ENCODE measurements around the gene CCL14. TPM values are rescaled to one million over a fixed set of nuclear protein-coding genes. Genes with fewer than 3 reads are reported as not detected.
"Not testable (repeated sequence)": the region's sequence is repeated elsewhere in the genome, so short reads cannot be mapped to it uniquely, and the experiment has no call there.

The CCL14 gene
- total RNA-seq, 1 experiment from 2014 or later: not detected

DNA sequence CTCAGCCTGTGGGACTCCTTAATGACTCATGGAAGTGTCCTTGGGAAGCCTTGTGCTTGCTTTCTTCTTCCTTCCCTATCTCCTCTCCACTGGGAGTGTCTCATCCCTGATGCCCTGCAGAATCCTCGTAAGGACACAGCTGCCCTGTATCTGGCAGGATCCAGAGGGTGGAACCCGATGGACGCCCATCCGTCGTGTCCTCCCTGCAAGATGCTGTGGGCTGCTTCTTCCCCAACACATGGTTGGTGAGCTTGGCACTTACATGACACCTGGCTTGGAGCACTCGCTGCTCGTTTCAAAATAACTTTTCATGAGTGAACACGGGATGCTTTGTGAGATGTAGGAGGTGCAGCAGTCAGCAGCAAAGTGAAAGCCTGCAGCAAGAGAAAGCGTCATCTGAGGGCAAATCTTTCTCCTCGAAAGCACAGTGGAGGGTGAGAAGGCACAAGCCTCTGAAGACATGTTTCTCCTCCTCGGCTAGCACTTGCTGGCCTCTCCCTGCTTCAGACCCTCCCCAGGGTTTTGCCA, 11.6 kb upstream of the CCL14 start:
- H3K79me2 ChIP-seq (ENCODE audit: insufficient read depth, low read length): no peaks in the 10 kb centered on the region
- H3K18ac ChIP-seq (ENCODE audit: insufficient read length, low read depth, low read length): no peak overlapping the region
- H2BK15ac ChIP-seq (ENCODE audit: low read depth, low read length): no peak overlapping the region
- peaks cover 0 to 4% of the 10 kb centered on the region in 2 experiments; a peak in 1 of 5 replicates for H3K9me3 Mint-ChIP-seq
- H2AFZ ChIP-seq (ENCODE audit: low read length): no peak overlapping the region
- H4K8ac ChIP-seq (replicated peaks; ENCODE audit: insufficient read length, low read depth, low read length): no peak overlapping the region
- H2BK120ac ChIP-seq (ENCODE audit: low read depth, low read length, poor library complexity, severe bottlenecking): no peak overlapping the region
- H3K27ac ChIP-seq (ENCODE audit: insufficient read length, low read depth, low read length): no peak overlapping the region
- H3K23me2 ChIP-seq (ENCODE audit: insufficient read length, low read depth, low read length, poor library complexity, severe bottlenecking): no peaks in the 10 kb centered on the region
- no peaks in the 10 kb centered on the region for H3K27me3 ChIP-seq (ENCODE audit: insufficient read depth, low read length)
- TF ChIP-seq, protein P1, sequence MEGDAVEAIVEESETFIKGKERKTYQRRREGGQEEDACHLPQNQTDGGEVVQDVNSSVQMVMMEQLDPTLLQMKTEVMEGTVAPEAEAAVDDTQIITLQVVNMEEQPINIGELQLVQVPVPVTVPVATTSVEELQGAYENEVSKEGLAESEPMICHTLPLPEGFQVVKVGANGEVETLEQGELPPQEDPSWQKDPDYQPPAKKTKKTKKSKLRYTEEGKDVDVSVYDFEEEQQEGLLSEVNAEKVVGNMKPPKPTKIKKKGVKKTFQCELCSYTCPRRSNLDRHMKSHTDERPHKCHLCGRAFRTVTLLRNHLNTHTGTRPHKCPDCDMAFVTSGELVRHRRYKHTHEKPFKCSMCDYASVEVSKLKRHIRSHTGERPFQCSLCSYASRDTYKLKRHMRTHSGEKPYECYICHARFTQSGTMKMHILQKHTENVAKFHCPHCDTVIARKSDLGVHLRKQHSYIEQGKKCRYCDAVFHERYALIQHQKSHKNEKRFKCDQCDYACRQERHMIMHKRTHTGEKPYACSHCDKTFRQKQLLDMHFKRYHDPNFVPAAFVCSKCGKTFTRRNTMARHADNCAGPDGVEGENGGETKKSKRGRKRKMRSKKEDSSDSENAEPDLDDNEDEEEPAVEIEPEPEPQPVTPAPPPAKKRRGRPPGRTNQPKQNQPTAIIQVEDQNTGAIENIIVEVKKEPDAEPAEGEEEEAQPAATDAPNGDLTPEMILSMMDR (conservative IDR thresholded peaks at IDR 0.05): no peak
- no peak overlapping the region for H4K5ac ChIP-seq (ENCODE audit: insufficient read length, low read depth, low read length)
- DNase-seq: peak; percentile 21
- H2AK5ac ChIP-seq (ENCODE audit: insufficient read length, low read length): no peak overlapping the region
- no peak overlapping the region for H3T11ph ChIP-seq (ENCODE audit: low read length)
- H3K56ac ChIP-seq (ENCODE audit: insufficient read length, low read depth, low read length): no peak overlapping the region
- H3K4me1 Mint-ChIP-seq: peaks cover 5 to 7% of the 10 kb centered on the region in 2 experiments; a peak in 3 of 4 replicates
- H3K27ac Mint-ChIP-seq: no peak overlapping the region
- no peak overlapping the region for H3K4ac ChIP-seq (ENCODE audit: low read depth, low read length)
- H2BK20ac ChIP-seq (ENCODE audit: low read depth, low read length, poor library complexity, severe bottlenecking): no peak overlapping the region
- H3K27me3 Mint-ChIP-seq (ENCODE audit: low read depth): peaks cover 7% of the 10 kb centered on the region
- H2BK12ac ChIP-seq (ENCODE audit: insufficient read length, low read depth, low read length): no peak overlapping the region
- no peaks in the 10 kb centered on the region; a peak in 1 of 7 replicates for H3K36me3 Mint-ChIP-seq (ENCODE audit: insufficient read depth in 1 of 3, low read depth in 3 of 3)
- H2BK5ac ChIP-seq (ENCODE audit: insufficient read length, low read length): no peak overlapping the region
- H4K20me1 ChIP-seq (ENCODE audit: control insufficient read depth, insufficient read depth, insufficient read length): no peaks in the 10 kb centered on the region
- no peaks in the 10 kb centered on the region for H3K79me1 ChIP-seq (ENCODE audit: insufficient read depth, low read depth, low read length, poor library complexity, severe bottlenecking)
- H3K9me3 ChIP-seq (ENCODE audit: control insufficient read depth, low read depth, low read length): no peaks in the 10 kb centered on the region
- H3K4me1 ChIP-seq (ENCODE audit: insufficient read depth, low read length): no peaks in the 10 kb centered on the region
- no peak overlapping the region for H3K23ac ChIP-seq (ENCODE audit: insufficient read length, low read depth, low read length)
- no peak overlapping the region for H3K14ac ChIP-seq (ENCODE audit: insufficient read depth, low read length)
- H3K9ac ChIP-seq (ENCODE audit: extremely low read depth, insufficient read length, low read length): no peak overlapping the region
- H3K4me2 ChIP-seq (ENCODE audit: insufficient read depth, insufficient read length, low read length): no peak overlapping the region
- WGBS (ENCODE audit: extremely low coverage, insufficient read length, low lambda C conversion rate): no CpG with 5 or more reads among the region's 11 CpGs
- no peak overlapping the region for H4K91ac ChIP-seq (ENCODE audit: insufficient read length, low read depth, low read length)
- H3K4me3 Mint-ChIP-seq: no peak overlapping the region

DNA sequence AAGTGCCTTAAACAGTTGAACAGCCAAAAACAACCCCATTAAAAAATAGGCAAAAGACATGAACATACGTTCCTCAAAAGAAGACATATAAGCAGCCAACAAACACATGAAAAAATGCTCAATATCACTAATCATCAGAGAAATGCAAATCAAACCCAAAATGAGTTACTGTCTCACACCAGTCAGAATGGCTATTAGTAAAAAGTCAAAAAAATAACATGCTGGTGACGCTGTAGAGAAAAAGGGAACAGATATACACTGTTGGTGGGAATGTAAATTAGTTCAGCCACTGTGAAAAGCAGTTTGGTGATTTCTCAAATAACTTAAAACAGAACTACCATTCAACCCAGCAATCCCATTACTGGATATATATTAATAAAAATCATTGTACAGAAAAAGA, 8.8 kb upstream of the CCL14 start:
- not testable (repeated sequence) for H4K20me1 ChIP-seq (ENCODE audit: control insufficient read depth, insufficient read depth, insufficient read length); H3K4me1 ChIP-seq (ENCODE audit: insufficient read depth, low read length); H3K27me3 Mint-ChIP-seq (ENCODE audit: low read depth); H3K4me2 ChIP-seq (ENCODE audit: insufficient read depth, insufficient read length, low read length); H3K36me3 Mint-ChIP-seq (ENCODE audit: insufficient read depth in 1 of 3, low read depth in 3 of 3); H2AFZ ChIP-seq (ENCODE audit: low read length); H3K4ac ChIP-seq (ENCODE audit: low read depth, low read length); H2BK5ac ChIP-seq (ENCODE audit: insufficient read length, low read length); H3K23ac ChIP-seq (ENCODE audit: insufficient read length, low read depth, low read length); H2BK12ac ChIP-seq (ENCODE audit: insufficient read length, low read depth, low read length); H4K8ac ChIP-seq (replicated peaks; ENCODE audit: insufficient read length, low read depth, low read length); H3K9ac ChIP-seq (ENCODE audit: extremely low read depth, insufficient read length, low read length); H3K4me3 Mint-ChIP-seq; H3K9me3 ChIP-seq (ENCODE audit: control insufficient read depth, low read depth, low read length); H3K79me1 ChIP-seq (ENCODE audit: insufficient read depth, low read depth, low read length, poor library complexity, severe bottlenecking); H2BK120ac ChIP-seq (ENCODE audit: low read depth, low read length, poor library complexity, severe bottlenecking); H3K9me3 Mint-ChIP-seq; H2BK15ac ChIP-seq (ENCODE audit: low read depth, low read length); H4K5ac ChIP-seq (ENCODE audit: insufficient read length, low read depth, low read length); DNase-seq; H3K79me2 ChIP-seq (ENCODE audit: insufficient read depth, low read length); H3K27ac ChIP-seq (ENCODE audit: insufficient read length, low read depth, low read length); H2AK5ac ChIP-seq (ENCODE audit: insufficient read length, low read length); H3K27ac Mint-ChIP-seq; H3K56ac ChIP-seq (ENCODE audit: insufficient read length, low read depth, low read length); H3K14ac ChIP-seq (ENCODE audit: insufficient read depth, low read length); H3K4me1 Mint-ChIP-seq; H2BK20ac ChIP-seq (ENCODE audit: low read depth, low read length, poor library complexity, severe bottlenecking); H3K27me3 ChIP-seq (ENCODE audit: insufficient read depth, low read length); H3K23me2 ChIP-seq (ENCODE audit: insufficient read length, low read depth, low read length, poor library complexity, severe bottlenecking); H3K18ac ChIP-seq (ENCODE audit: insufficient read length, low read depth, low read length); H4K91ac ChIP-seq (ENCODE audit: insufficient read length, low read depth, low read length); H3T11ph ChIP-seq (ENCODE audit: low read length)
- no CpG with 5 or more reads among the region's 2 CpGs for WGBS (ENCODE audit: extremely low coverage, insufficient read length, low lambda C conversion rate)

Data from H9 (cell line).